Measurements from ENCODE around the gene PSMD1.

Gene PSMD1

GRCh38 chr2:231012463-231012862 is 44.2 kb upstream of the PSMD1 start:
- Histone ChIP-seq H3K9me2 (replicated peaks; ENCODE audit: control insufficient read depth, low read length) (no peaks in the 10 kb centered on the region), H3K9me3 (ENCODE audit: control insufficient read depth, insufficient read depth, low read length) (no peaks in the 10 kb centered on the region), H4K20me1 (ENCODE audit: control insufficient read depth, insufficient read depth, low read depth, low read length) (no peaks in the 10 kb centered on the region), H3K27me3 (ENCODE audit: control insufficient read depth, low read length) (peaks cover 19% of the 10 kb centered on the region), H3K36me3 (ENCODE audit: control insufficient read depth, low read length) (no peaks in the 10 kb centered on the region), H3K4me1 (ENCODE audit: control insufficient read depth, low read length) (no peaks in the 10 kb centered on the region), H3K4me2 (ENCODE audit: low read length) (no peak overlapping the region), H3K27ac (ENCODE audit: low read depth, low read length) (no peak overlapping the region), H3F3A (ENCODE audit: control insufficient read depth, insufficient read depth) (no peaks in the 10 kb centered on the region), H3K4me3 (ENCODE audit: low read length) (no peak overlapping the region), H3K79me2 (ENCODE audit: control insufficient read depth, low read length) (no peaks in the 10 kb centered on the region)
- TF ChIP-seq CTCF (IDR thresholded peaks at IDR 0.05; ENCODE audit: low read depth, low read length, poor library complexity, severe bottlenecking) (no peak), EZH2phosphoT487 (IDR thresholded peaks at IDR 0.05; ENCODE audit: borderline replicate concordance, low read length) (no peak)

GRCh38 chr2:231013820-231014219 is 42.8 kb upstream of the PSMD1 start:
- Histone ChIP-seq H3K79me2 (ENCODE audit: control insufficient read depth, low read length) (no peaks in the 10 kb centered on the region), H3K36me3 (ENCODE audit: control insufficient read depth, low read length) (no peaks in the 10 kb centered on the region), H3K27me3 (ENCODE audit: control insufficient read depth, low read length) (peaks cover 19% of the 10 kb centered on the region), H4K20me1 (ENCODE audit: control insufficient read depth, insufficient read depth, low read depth, low read length) (no peaks in the 10 kb centered on the region), H3F3A (ENCODE audit: control insufficient read depth, insufficient read depth) (no peaks in the 10 kb centered on the region), H3K9me3 (ENCODE audit: control insufficient read depth, insufficient read depth, low read length) (no peaks in the 10 kb centered on the region), H3K27ac (ENCODE audit: low read depth, low read length) (no peak overlapping the region), H3K4me2 (ENCODE audit: low read length) (no peak overlapping the region), H3K4me1 (ENCODE audit: control insufficient read depth, low read length) (no peaks in the 10 kb centered on the region), H3K4me3 (ENCODE audit: low read length) (no peak overlapping the region), H3K9me2 (replicated peaks; ENCODE audit: control insufficient read depth, low read length) (no peaks in the 10 kb centered on the region)
- TF ChIP-seq CTCF (IDR thresholded peaks at IDR 0.05; ENCODE audit: low read depth, low read length, poor library complexity, severe bottlenecking): no peak
- TF ChIP-seq EZH2phosphoT487 (IDR thresholded peaks at IDR 0.05; ENCODE audit: borderline replicate concordance, low read length): no peak

GRCh38 chr2:231015478-231015877 is 41.2 kb upstream of the PSMD1 start:
- no peaks in the 10 kb centered on the region for H3K9me2 ChIP-seq (replicated peaks; ENCODE audit: control insufficient read depth, low read length)
- H3K27me3 ChIP-seq (ENCODE audit: control insufficient read depth, low read length): peaks cover 16% of the 10 kb centered on the region
- H3K36me3 ChIP-seq (ENCODE audit: control insufficient read depth, low read length): no peaks in the 10 kb centered on the region
- H3K27ac ChIP-seq (ENCODE audit: low read depth, low read length): no peak overlapping the region
- H3K9me3 ChIP-seq (ENCODE audit: control insufficient read depth, insufficient read depth, low read length): no peaks in the 10 kb centered on the region
- H3K4me1 ChIP-seq (ENCODE audit: control insufficient read depth, low read length): no peaks in the 10 kb centered on the region
- H3K4me3 ChIP-seq (ENCODE audit: low read length): no peak overlapping the region
- TF ChIP-seq EZH2phosphoT487 (IDR thresholded peaks at IDR 0.05; ENCODE audit: borderline replicate concordance, low read length) (no peak), CTCF (IDR thresholded peaks at IDR 0.05; ENCODE audit: low read depth, low read length, poor library complexity, severe bottlenecking) (no peak)
- no peaks in the 10 kb centered on the region for H3F3A ChIP-seq (ENCODE audit: control insufficient read depth, insufficient read depth)
- H4K20me1 ChIP-seq (ENCODE audit: control insufficient read depth, insufficient read depth, low read depth, low read length): no peaks in the 10 kb centered on the region
- no peak overlapping the region for H3K4me2 ChIP-seq (ENCODE audit: low read length)
- H3K79me2 ChIP-seq (ENCODE audit: control insufficient read depth, low read length): no peaks in the 10 kb centered on the region

GRCh38 chr2:231015926-231016325 is 40.7 kb upstream of the PSMD1 start:
- Histone ChIP-seq H3K4me3 (ENCODE audit: low read length) (no peak overlapping the region), H3K79me2 (ENCODE audit: control insufficient read depth, low read length) (no peaks in the 10 kb centered on the region), H3K36me3 (ENCODE audit: control insufficient read depth, low read length) (no peaks in the 10 kb centered on the region), H3K4me2 (ENCODE audit: low read length) (no peak overlapping the region), H3K9me3 (ENCODE audit: control insufficient read depth, insufficient read depth, low read length) (no peaks in the 10 kb centered on the region), H3K9me2 (replicated peaks; ENCODE audit: control insufficient read depth, low read length) (no peaks in the 10 kb centered on the region), H4K20me1 (ENCODE audit: control insufficient read depth, insufficient read depth, low read depth, low read length) (no peaks in the 10 kb centered on the region), H3K27ac (ENCODE audit: low read depth, low read length) (no peak overlapping the region), H3K27me3 (ENCODE audit: control insufficient read depth, low read length) (peaks cover 18% of the 10 kb centered on the region), H3F3A (ENCODE audit: control insufficient read depth, insufficient read depth) (no peaks in the 10 kb centered on the region), H3K4me1 (ENCODE audit: control insufficient read depth, low read length) (no peaks in the 10 kb centered on the region)
- TF ChIP-seq EZH2phosphoT487 (IDR thresholded peaks at IDR 0.05; ENCODE audit: borderline replicate concordance, low read length) (no peak), CTCF (IDR thresholded peaks at IDR 0.05; ENCODE audit: low read depth, low read length, poor library complexity, severe bottlenecking) (no peak)
